ENCODE results near the gene ZNRD2. TPM values are rescaled to one million over a fixed set of nuclear protein-coding genes. Genes with fewer than 3 reads are reported as not detected.

Gene ZNRD2
- total and polyA plus RNA-seq, 2 of the 8 experiments (the other 6 are each of a cell fraction or from before 2014, with no cell fraction given) = 53.4 to 125 TPM

DNA sequence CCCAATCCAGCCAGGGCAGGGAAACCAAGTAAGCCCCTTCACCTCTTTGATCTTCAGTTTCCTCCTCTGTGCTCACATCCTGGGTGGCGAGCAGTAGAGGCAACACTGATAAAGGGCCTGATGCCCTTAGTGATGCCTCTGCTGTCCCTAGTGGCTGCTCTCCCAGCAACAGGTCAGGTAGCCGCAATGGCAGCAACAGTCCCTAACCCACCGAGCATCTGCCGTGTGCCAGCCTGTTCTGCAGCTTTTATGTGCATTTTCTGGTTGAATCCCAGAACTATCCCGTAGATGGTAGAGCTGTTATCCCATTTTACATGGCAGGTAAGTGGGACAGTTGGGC is 40.1 kb upstream of the ZNRD2 start (continued):
- TF ChIP-seq, protein P1, sequence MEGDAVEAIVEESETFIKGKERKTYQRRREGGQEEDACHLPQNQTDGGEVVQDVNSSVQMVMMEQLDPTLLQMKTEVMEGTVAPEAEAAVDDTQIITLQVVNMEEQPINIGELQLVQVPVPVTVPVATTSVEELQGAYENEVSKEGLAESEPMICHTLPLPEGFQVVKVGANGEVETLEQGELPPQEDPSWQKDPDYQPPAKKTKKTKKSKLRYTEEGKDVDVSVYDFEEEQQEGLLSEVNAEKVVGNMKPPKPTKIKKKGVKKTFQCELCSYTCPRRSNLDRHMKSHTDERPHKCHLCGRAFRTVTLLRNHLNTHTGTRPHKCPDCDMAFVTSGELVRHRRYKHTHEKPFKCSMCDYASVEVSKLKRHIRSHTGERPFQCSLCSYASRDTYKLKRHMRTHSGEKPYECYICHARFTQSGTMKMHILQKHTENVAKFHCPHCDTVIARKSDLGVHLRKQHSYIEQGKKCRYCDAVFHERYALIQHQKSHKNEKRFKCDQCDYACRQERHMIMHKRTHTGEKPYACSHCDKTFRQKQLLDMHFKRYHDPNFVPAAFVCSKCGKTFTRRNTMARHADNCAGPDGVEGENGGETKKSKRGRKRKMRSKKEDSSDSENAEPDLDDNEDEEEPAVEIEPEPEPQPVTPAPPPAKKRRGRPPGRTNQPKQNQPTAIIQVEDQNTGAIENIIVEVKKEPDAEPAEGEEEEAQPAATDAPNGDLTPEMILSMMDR (IDR thresholded peaks at IDR 0.05; ENCODE audit: control extremely low read depth in 1 of 3, insufficient read depth in 1 of 3, low read depth in 1 of 3, low read length in 3 of 3) = peak in 2 of 3 experiments; percentile 49 to 71; a peak in 2 of 4 replicates
- TF ChIP-seq ZNF274 (IDR thresholded peaks at IDR 0.05; ENCODE audit: borderline replicate concordance, extremely low read depth, low read length) (no peak), CHD1 (IDR thresholded peaks at IDR 0.05; ENCODE audit: low read depth, low read length) (no peak), RFX5 (IDR thresholded peaks at IDR 0.05; ENCODE audit: borderline replicate concordance, low read depth, low read length) (no peak), SRF (IDR thresholded peaks at IDR 0.05; ENCODE audit: low read depth, low read length) (no peak)
